Ishikawa (cell line): ENCODE data around the gene FTL.

Experiments used
- CEBPB ChIP-seq: IDR thresholded peaks from 2 replicates; pipeline ENCODE4 v1.6.1; 2012
- TEAD4 ChIP-seq: IDR thresholded peaks from 2 replicates; pipeline ENCODE4 v1.6.1; 2012
- TF ChIP-seq, protein P1 (sequence below): IDR thresholded peaks from 2 replicates; pipeline ENCODE4 v1.6.1; 2012; ENCODE audit warnings: low read depth, mild to moderate bottlenecking

DNA sequence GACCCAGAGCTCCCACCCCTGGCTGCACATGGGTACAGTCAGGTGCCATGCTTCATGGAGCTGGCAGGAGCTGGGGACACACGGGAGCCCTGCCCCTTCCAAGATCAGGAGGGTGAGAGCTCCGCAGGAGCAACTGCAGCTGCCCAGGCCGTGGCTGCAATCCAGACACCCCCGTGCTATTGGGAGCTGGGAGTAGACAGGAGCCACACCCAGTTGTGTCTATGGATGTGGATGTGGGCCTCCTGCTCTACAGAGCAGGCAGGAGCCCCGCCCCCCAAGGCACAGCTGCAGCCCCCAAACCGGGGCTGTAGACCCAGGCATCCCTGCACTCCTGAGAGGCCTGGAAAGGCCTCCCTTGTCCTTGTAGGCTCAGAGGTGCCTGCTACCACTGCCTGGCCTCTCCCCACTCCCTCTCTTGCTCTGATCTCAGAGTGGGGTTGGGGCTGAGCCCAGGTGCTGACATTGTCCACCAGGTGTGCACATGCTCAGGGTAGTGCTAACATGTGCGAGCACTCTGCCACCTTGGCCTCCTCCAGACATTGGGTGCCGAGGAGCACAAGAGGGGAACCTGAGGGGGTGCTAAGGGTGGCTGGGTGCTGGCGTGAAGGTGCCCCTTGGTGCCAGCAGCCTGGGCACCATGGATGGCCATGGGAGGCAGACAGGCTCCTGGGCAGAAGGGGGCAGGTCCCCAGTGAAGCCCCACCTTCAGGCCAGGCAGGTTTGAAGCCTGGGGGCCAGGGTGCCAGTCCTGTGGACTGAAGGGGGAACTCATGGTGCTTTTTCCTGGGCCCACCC lies 18.4 kb upstream of the FTL start:
- TF ChIP-seq CEBPB (no peak), TEAD4 (no peak)
- TF ChIP-seq, protein P1, sequence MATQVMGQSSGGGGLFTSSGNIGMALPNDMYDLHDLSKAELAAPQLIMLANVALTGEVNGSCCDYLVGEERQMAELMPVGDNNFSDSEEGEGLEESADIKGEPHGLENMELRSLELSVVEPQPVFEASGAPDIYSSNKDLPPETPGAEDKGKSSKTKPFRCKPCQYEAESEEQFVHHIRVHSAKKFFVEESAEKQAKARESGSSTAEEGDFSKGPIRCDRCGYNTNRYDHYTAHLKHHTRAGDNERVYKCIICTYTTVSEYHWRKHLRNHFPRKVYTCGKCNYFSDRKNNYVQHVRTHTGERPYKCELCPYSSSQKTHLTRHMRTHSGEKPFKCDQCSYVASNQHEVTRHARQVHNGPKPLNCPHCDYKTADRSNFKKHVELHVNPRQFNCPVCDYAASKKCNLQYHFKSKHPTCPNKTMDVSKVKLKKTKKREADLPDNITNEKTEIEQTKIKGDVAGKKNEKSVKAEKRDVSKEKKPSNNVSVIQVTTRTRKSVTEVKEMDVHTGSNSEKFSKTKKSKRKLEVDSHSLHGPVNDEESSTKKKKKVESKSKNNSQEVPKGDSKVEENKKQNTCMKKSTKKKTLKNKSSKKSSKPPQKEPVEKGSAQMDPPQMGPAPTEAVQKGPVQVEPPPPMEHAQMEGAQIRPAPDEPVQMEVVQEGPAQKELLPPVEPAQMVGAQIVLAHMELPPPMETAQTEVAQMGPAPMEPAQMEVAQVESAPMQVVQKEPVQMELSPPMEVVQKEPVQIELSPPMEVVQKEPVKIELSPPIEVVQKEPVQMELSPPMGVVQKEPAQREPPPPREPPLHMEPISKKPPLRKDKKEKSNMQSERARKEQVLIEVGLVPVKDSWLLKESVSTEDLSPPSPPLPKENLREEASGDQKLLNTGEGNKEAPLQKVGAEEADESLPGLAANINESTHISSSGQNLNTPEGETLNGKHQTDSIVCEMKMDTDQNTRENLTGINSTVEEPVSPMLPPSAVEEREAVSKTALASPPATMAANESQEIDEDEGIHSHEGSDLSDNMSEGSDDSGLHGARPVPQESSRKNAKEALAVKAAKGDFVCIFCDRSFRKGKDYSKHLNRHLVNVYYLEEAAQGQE, result no peak
